GM19240 (cell line): Measurements from ENCODE around the gene RPH3AL.
"Not testable (repeated sequence)": the region's sequence is repeated elsewhere in the genome, so short reads cannot be mapped to it uniquely, and the experiment has no call there.

Source experiments
- DNase-seq: peaks from one replicate; pipeline ENCODE4 v3.0.0; 2011; ENCODE audit warnings: low spot score; ENCODE audit not compliant: insufficient read length

Gene RPH3AL

GRCh38 chr17:181245-182049 lies 171.2 kb downstream of the RPH3AL start, which contains the start of gene DOC2B:
TSS of gene DOC2B (minus strand) at chr17:181650. CDS start at chr17:181479, 171 bp downstream.
- no peak for DNase-seq

DNA sequence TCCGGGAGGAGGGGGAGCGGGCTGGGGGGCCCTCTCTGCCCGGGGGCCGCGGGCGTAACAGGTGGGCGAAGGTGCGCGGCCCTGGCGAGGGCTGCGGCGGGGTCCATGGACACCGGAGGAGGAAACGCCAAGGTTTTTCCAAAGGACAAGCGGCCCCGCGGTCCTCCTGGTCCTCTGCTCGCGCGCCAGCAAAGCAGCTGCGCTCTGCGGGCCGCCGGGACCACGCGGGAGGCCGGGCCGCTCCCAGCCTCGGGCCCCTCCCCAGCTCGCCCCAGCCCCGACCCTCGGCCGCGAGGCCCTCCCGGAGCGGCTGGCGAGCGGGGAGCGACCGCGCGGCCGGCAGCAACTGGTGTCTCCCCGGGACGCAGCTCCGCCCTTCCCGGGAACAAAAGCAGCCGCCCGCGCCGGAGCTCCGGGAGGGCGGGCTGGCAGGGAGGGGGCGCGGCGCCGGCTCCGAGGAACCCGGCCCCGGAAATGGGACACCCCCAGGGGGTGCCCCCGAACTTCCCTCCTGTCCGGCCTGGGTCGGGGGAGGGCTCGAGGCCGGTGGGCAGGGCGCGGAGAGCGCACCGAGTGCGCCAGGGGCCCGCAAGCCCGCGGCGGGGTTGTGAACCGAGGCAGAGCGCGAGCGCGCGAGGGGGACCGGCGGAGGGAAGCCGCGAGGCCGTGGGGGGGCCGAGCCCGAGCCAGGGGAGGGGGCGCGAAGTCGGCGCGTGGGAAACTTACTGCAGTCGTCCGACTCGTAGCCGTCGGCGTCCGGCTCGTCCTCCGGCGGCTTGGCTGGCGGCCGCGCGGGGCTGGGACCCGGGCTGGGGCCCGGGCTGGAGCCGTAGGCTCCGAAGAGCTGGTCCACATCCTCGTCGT lies 172.0 kb downstream of the RPH3AL start:
- no peak for DNase-seq

- no peak for DNase-seq
Observed at GRCh38 chr17:179781-180380, 172.7 kb downstream of the RPH3AL start.

- DNase-seq: no peak
Observed at GRCh38 chr17:179066-179432, 173.6 kb downstream of the RPH3AL start.

GRCh38 chr17:178292-179065 lies 174.1 kb downstream of the RPH3AL start:
- no peak for DNase-seq

- DNase-seq: no peak
Observed at GRCh38 chr17:177762-178161, 174.8 kb downstream of the RPH3AL start.

- no peak for DNase-seq
Observed at GRCh38 chr17:177155-177554, 175.5 kb downstream of the RPH3AL start.

DNA sequence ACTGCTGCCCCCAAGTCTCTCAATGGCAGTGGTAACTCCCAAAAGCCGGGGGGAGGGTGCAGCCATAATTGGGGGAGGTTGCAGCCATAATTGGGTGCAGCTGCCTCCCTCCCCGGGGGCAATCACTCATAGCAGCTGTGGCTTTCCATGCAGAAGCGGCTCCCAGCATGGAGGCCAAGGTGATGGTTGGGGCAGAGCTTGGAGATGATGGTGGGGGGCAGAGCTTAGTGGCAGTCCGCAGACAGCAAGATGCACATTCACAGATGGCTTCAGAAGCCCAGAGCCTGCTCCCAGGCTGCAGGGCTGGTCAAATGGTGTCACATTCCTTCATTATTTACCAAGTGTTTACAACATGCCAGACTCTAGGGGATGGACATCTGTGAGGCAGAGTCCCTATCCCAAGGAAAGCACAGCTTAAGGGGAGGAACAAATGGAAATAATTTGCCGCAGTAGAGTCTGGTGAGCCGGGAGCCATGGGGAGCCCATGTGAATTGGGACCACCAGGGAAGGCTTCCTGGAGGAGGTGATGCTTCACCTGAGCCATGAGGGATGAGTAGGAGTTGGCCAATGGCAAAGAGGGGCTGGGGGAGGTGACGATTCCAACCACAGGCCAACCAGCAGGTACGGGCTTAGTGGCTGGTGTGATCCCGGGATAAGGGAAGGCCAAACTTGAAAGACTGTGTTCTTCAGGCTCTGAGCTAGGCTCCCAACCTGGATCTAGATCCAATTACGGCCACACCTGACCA lies 179.3 kb downstream of the RPH3AL start:
- no peak for DNase-seq

DNA sequence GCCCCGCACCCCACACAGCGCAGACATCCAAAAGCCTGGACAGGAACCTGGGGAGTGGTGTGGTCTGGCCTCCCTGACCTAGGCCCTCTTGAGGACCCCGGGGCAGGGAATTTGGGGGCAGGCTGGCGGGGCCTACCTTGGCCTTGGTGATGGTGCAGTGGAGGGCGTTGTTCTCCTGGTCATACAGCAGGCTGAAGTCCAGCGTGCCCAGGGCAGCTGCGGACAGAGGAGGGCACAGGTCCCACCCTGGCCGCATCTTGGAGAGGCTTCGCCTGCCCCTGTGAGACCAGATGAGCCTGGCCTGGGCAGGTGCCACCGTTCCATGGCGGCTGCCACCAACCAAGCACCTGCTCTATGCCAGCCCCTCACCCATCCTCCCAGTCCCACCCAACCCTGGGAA lies 180.2 kb downstream of the RPH3AL start:
- no peak for DNase-seq

GRCh38 chr17:171871-172270 lies 180.7 kb downstream of the RPH3AL start:
- no peak for DNase-seq

DNA sequence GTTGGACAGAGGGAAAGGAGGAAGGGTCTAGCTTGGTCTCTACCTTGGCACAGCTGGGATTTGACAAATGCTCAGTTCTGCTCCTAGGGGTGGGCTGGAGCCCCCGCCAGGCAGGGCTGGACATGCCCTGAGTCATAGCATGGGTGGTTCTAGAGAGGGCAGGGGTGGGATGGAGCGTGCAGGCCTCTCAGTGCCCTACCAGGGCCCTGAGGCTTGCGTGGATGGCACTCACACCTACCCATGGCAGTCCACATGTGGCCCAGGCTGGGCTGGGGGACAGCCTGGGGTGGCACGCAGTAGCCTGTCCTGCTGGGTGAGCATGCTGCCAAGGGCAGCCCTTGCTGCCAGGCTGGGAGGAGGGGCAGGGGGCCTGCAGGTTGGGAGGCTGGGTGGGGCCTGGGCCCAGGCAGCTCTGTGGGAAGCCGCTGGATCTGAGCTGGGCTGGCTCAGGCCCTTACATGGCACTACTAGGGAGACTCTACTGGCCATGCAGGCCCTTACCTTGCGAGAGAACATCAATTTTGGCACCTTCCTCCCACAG lies 182.4 kb downstream of the RPH3AL start:
- no peak for DNase-seq

DNA sequence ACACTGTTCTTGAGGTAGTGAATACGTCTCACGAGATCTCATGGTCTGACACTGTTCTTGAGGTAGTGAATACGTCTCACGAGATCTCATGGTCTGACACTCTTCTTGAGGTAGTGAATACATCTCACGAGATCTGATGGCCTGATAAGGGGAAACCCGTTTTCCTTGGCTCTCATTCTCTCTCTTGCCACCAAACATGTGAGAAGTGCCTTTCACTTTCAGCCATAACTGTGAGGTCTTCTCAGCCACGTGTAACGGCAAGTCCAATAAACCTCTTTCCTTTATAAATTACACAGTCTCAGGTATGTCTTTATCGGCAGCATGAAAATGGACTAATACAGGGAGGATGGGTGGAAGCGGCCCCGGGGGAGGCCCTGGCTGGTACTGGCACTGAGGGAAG lies 184.0 kb downstream of the RPH3AL start:
- DNase-seq: not testable (repeated sequence)

- DNase-seq: no peak
Observed at GRCh38 chr17:165939-166338, 186.7 kb downstream of the RPH3AL start.

- DNase-seq: no peak
Observed at GRCh38 chr17:164303-165235, 188.0 kb downstream of the RPH3AL start.

DNA sequence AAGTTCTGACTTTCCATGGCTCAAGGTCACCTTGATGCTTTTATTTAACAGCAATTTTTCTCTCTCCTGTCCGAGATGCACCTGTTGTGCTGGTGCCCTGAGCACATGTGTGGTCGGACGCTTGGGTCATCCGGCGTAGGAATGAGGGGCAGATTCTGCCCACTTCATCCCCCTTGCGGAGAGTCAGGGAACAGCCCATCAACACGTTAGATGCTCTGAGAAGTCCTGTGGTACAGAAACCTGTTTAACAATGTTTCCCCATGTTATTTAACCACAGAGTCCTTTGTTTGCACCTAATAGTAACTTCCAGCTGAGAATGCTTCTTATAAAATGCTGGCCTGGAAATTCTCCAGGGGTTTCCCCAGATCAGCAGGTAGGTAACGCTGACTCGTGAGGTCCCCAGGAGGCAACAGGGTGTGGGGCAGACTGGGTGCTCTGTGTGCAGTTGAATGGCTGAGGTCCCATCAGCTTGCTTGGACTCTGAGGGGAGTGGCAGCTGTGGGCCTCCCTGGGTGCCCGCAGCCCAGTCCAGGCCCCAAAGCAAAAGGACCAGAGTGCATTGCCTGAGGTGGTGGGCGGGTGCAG lies 189.0 kb downstream of the RPH3AL start:
- no peak for DNase-seq

GRCh38 chr17:162689-163088 lies 189.9 kb downstream of the RPH3AL start:
- no peak for DNase-seq
